ENCODE results near the gene BARX1.

- TF ChIP-seq EZH2phosphoT487 (IDR thresholded peaks at IDR 0.05; ENCODE audit: insufficient read depth, low read depth) = no peak
- no peak for TF ChIP-seq EZH2 (IDR thresholded peaks at IDR 0.05; ENCODE audit: insufficient read depth, poor library complexity, severe bottlenecking)
These were observed 3.5 kb downstream of the BARX1 start for GRCh38 chr9:93951655-93952118.

All from GM23248 (cell line).